ENCODE results near the gene NPR2. TPM values are rescaled to one million over a fixed set of nuclear protein-coding genes. Genes with fewer than 3 reads are reported as not detected.

Gene NPR2
- total and polyA plus RNA-seq, 4 experiments from 2014 or later = 0.97 to 15.9 (median 9.5) TPM

- peak in 1 of 5 donors; percentile 13 for DNase-seq
- H3K4me1 Mint-ChIP-seq = peaks cover 37 to 77% (median 48%) of the 10 kb centered on the region in 4 donors
Observed at GRCh38 chr9:35748242-35748857, 43.0 kb upstream of the NPR2 start.

GRCh38 chr9:35748858-35749514 is 42.4 kb upstream of the NPR2 start, which contains the start of the genes GBA2 and RGP1:
Gene GBA2 (minus strand): TSS chr9:35749228. CDS start chr9:35748704, 524 bp downstream.
Gene RGP1 (plus strand): TSS chr9:35749287. CDS start chr9:35749756, 469 bp downstream.
- ChIA-PET CTCF (ENCODE audit: partially characterized antibody) (interaction anchor here (0.8 to 6.6 kb wide), 16 partner anchors 8 to 145 kb away, joined by 3 to 209 read pairs (median 5); partner anchors contain the start of genes CCDC107, CREB3, RMRP and SPAG8), POLR2A (ENCODE audit: partially characterized antibody) (interaction anchor here (0.8 to 8.1 kb wide), 15 partner anchors 8 to 739 kb away, joined by 3 to 179 read pairs (median 7); partner anchors contain the start of genes ARHGEF39, CCDC107, CREB3 and HINT2)
- H3K9me3 ChIP-seq (ENCODE audit: control insufficient read depth in 1 of 2, low read length in 2 of 2) = no peaks in the 10 kb centered on the region
- no peaks in the 10 kb centered on the region for H3K9me3 Mint-ChIP-seq
- peak within 1 kb of the TSS; percentile 92 to 97 (median 94) for H3K4me3 Mint-ChIP-seq
- H3K4me1 Mint-ChIP-seq = peaks cover 37 to 73% (median 51%) of the 10 kb centered on the region in 4 donors
- H3K4me1 ChIP-seq (ENCODE audit: insufficient read depth, low read length) = peaks cover 45% of the 10 kb centered on the region
- intact Hi-C loops (cut with micrococcal nuclease) = loop anchor here (1.0 to 5.0 kb wide), 6 partner anchors 13 to 637 kb away; partner anchors contain the start of genes CCDC107, CREB3, RMRP and TLN1
- no peaks in the 10 kb centered on the region for H3K27me3 Mint-ChIP-seq
- H3K27ac ChIP-seq (ENCODE audit: low read depth, low read length) = peak within 1 kb of the TSS; percentile 82
- H3K36me3 ChIP-seq (ENCODE audit: insufficient read depth, low read length) = peaks cover 42% of the 10 kb centered on the region
- peak within 1 kb of the TSS; percentile 87 to 97 (median 96) for H3K27ac Mint-ChIP-seq
- peak within 1 kb of the TSS; percentile 89 to 92 for H3K4me3 ChIP-seq (ENCODE audit: low read length in 2 of 2)
- peak; percentile 50 to 71 (median 62) for DNase-seq
- H3K36me3 Mint-ChIP-seq = peaks cover 33 to 59% of the 10 kb centered on the region in 2 donors
- H3K27me3 ChIP-seq (ENCODE audit: insufficient read depth, low read length) = no peaks in the 10 kb centered on the region

More at GRCh38 chr9:35748242-35748857, 43.0 kb upstream of the NPR2 start:
- H3K27ac Mint-ChIP-seq = peak overlapping the region; percentile 62 to 92 (median 87)
- peak overlapping the region; percentile 52 to 89 for H3K4me3 ChIP-seq (ENCODE audit: low read length in 2 of 2)
- H3K9me3 ChIP-seq (ENCODE audit: control insufficient read depth in 1 of 2, low read length in 2 of 2) = no peaks in the 10 kb centered on the region
- peak overlapping the region; percentile 89 to 92 (median 92) for H3K4me3 Mint-ChIP-seq
- H3K9me3 Mint-ChIP-seq = no peaks in the 10 kb centered on the region
- peak overlapping the region; percentile 82 for H3K27ac ChIP-seq (ENCODE audit: low read depth, low read length)
- intact Hi-C loops (cut with micrococcal nuclease) = loop anchor here (5.0 kb wide), 1 partner anchor 636 kb away; no protein-coding TSS in a partner anchor
- peaks cover 42% of the 10 kb centered on the region for H3K36me3 ChIP-seq (ENCODE audit: insufficient read depth, low read length)
- H3K27me3 Mint-ChIP-seq = no peaks in the 10 kb centered on the region
- peaks cover 30 to 57% of the 10 kb centered on the region in 2 donors for H3K36me3 Mint-ChIP-seq
- no peaks in the 10 kb centered on the region for H3K27me3 ChIP-seq (ENCODE audit: insufficient read depth, low read length)
- H3K4me1 ChIP-seq (ENCODE audit: insufficient read depth, low read length) = peaks cover 45% of the 10 kb centered on the region
- ChIA-PET CTCF (ENCODE audit: partially characterized antibody) (interaction anchor here (0.8 to 6.6 kb wide), 14 partner anchors 8 to 145 kb away, joined by 3 to 209 read pairs (median 8); partner anchors contain the start of genes CCDC107, CREB3, RMRP and SPAG8), POLR2A (ENCODE audit: partially characterized antibody) (interaction anchor here (1.1 to 8.1 kb wide), 12 partner anchors 8 to 144 kb away, joined by 3 to 179 read pairs (median 14); partner anchors contain the start of genes ARHGEF39, CCDC107, CREB3 and RMRP)

GRCh38 chr9:35749515-35750255 is 41.7 kb upstream of the NPR2 start:
- Mint-ChIP-seq H3K27ac (peak overlapping the region; percentile 87 to 97 (median 96)), H3K36me3 (peaks cover 29 to 53% of the 10 kb centered on the region in 2 donors), H3K4me1 (peaks cover 34 to 68% (median 53%) of the 10 kb centered on the region in 4 donors), H3K4me3 (peak overlapping the region; percentile 90 to 97 (median 94)), H3K27me3 (no peaks in the 10 kb centered on the region), H3K9me3 (no peaks in the 10 kb centered on the region)
- CTCF ChIA-PET (ENCODE audit: partially characterized antibody) = interaction anchor here (1.0 to 6.6 kb wide), 11 partner anchors 12 to 146 kb away, joined by 3 to 209 read pairs (median 8); partner anchors contain the start of genes CCDC107, CREB3, RMRP and TLN1
- Histone ChIP-seq H3K9me3 (ENCODE audit: control insufficient read depth in 1 of 2, low read length in 2 of 2) (no peaks in the 10 kb centered on the region), H3K27me3 (ENCODE audit: insufficient read depth, low read length) (no peaks in the 10 kb centered on the region), H3K4me3 (ENCODE audit: low read length in 2 of 2) (peak overlapping the region; percentile 89 to 92), H3K36me3 (ENCODE audit: insufficient read depth, low read length) (peaks cover 36% of the 10 kb centered on the region), H3K4me1 (ENCODE audit: insufficient read depth, low read length) (peaks cover 45% of the 10 kb centered on the region), H3K27ac (ENCODE audit: low read depth, low read length) (peak overlapping the region; percentile 82)
- intact Hi-C loops (cut with micrococcal nuclease) = loop anchor here (1.0 to 5.0 kb wide), 6 partner anchors 13 to 637 kb away; partner anchors contain the start of genes CCDC107, CREB3, RMRP and TLN1
- DNase-seq = peak; percentile 43 to 64 (median 48)
- POLR2A ChIA-PET (ENCODE audit: partially characterized antibody) = interaction anchor here (0.7 to 8.1 kb wide), 16 partner anchors 8 to 738 kb away, joined by 3 to 179 read pairs (median 6); partner anchors contain the start of genes ARHGEF39, CCDC107, CREB3 and HINT2

- CTCF ChIA-PET (ENCODE audit: partially characterized antibody) = interaction anchor here (1.0 to 6.6 kb wide), 7 partner anchors 11 to 146 kb away, joined by 3 to 209 read pairs (median 15); partner anchors contain the start of genes CREB3 and TLN1
- Histone ChIP-seq H3K27me3 (ENCODE audit: insufficient read depth, low read length) (no peaks in the 10 kb centered on the region), H3K27ac (ENCODE audit: low read depth, low read length) (peak overlapping the region; percentile 82), H3K36me3 (ENCODE audit: insufficient read depth, low read length) (peaks cover 35% of the 10 kb centered on the region), H3K4me3 (ENCODE audit: low read length in 2 of 2) (peak overlapping the region; percentile 89 to 92), H3K9me3 (ENCODE audit: control insufficient read depth in 1 of 2, low read length in 2 of 2) (no peaks in the 10 kb centered on the region), H3K4me1 (ENCODE audit: insufficient read depth, low read length) (peaks cover 45% of the 10 kb centered on the region)
- peaks cover 28 to 51% of the 10 kb centered on the region in 2 donors for H3K36me3 Mint-ChIP-seq
- no peaks in the 10 kb centered on the region for H3K9me3 Mint-ChIP-seq
- peak overlapping the region; percentile 90 to 97 (median 94) for H3K4me3 Mint-ChIP-seq
- no peak for DNase-seq
- peak overlapping the region; percentile 87 to 97 (median 96) for H3K27ac Mint-ChIP-seq
- no peaks in the 10 kb centered on the region for H3K27me3 Mint-ChIP-seq
- intact Hi-C loops (cut with micrococcal nuclease) = no loop called here
- H3K4me1 Mint-ChIP-seq = peaks cover 34 to 66% (median 53%) of the 10 kb centered on the region in 4 donors
- POLR2A ChIA-PET (ENCODE audit: partially characterized antibody) = interaction anchor here (0.7 to 8.1 kb wide), 11 partner anchors 15 to 738 kb away, joined by 3 to 179 read pairs (median 11); partner anchors contain the start of genes CCDC107, CREB3, HINT2 and RMRP
Observed at GRCh38 chr9:35750256-35750531, 41.2 kb upstream of the NPR2 start.

GRCh38 chr9:35753466-35753865 is 37.9 kb upstream of the NPR2 start:
- Mint-ChIP-seq H3K27me3 (no peaks in the 10 kb centered on the region), H3K9me3 (no peaks in the 10 kb centered on the region), H3K4me1 (peaks cover 20 to 64% (median 44%) of the 10 kb centered on the region in 4 donors), H3K27ac (peak overlapping the region in 4 of 7 donors; percentile 47 to 85 (median 72)), H3K4me3 (no peak overlapping the region), H3K36me3 (peaks cover 25 to 43% of the 10 kb centered on the region in 2 donors)
- no peaks in the 10 kb centered on the region for H3K9me3 ChIP-seq (ENCODE audit: control insufficient read depth in 1 of 2, low read length in 2 of 2)
- intact Hi-C loops (cut with micrococcal nuclease) = no loop called here
- peaks cover 35% of the 10 kb centered on the region for H3K36me3 ChIP-seq (ENCODE audit: insufficient read depth, low read length)
- no peak overlapping the region for H3K4me3 ChIP-seq (ENCODE audit: low read length in 2 of 2)
- DNase-seq = no peak
- H3K27me3 ChIP-seq (ENCODE audit: insufficient read depth, low read length) = no peaks in the 10 kb centered on the region
- POLR2A ChIA-PET (ENCODE audit: partially characterized antibody) = interaction anchor here (0.8 to 3.3 kb wide), 2 partner anchors 21 to 107 kb away, joined by 3 to 15 read pairs; partner anchors contain the start of genes CREB3 and TLN1
- peaks cover 29% of the 10 kb centered on the region for H3K4me1 ChIP-seq (ENCODE audit: insufficient read depth, low read length)
- CTCF ChIA-PET (ENCODE audit: partially characterized antibody) = interaction anchor here (2.4 to 6.0 kb wide), 2 partner anchors 18 to 57 kb away, joined by 13 to 32 read pairs; no protein-coding TSS in a partner anchor
- no peak overlapping the region for H3K27ac ChIP-seq (ENCODE audit: low read depth, low read length)

- DNase-seq = no peak
- intact Hi-C loops (cut with micrococcal nuclease) = no loop called here
- H3K27ac Mint-ChIP-seq = peak within 1 kb of the TSS in 6 of 7 donors; percentile 27 to 99 (median 83)
- Histone ChIP-seq H3K27ac (ENCODE audit: low read depth, low read length) (no peak within 1 kb of the TSS), H3K9me3 (ENCODE audit: control insufficient read depth in 1 of 2, low read length in 2 of 2) (no peaks in the 10 kb centered on the region), H3K4me3 (ENCODE audit: low read length in 2 of 2) (no peak within 1 kb of the TSS), H3K36me3 (ENCODE audit: insufficient read depth, low read length) (peaks cover 35% of the 10 kb centered on the region), H3K27me3 (ENCODE audit: insufficient read depth, low read length) (no peaks in the 10 kb centered on the region), H3K4me1 (ENCODE audit: insufficient read depth, low read length) (peaks cover 36% of the 10 kb centered on the region)
- peaks cover 25 to 40% of the 10 kb centered on the region in 2 donors for H3K36me3 Mint-ChIP-seq
- ChIA-PET CTCF (ENCODE audit: partially characterized antibody) (interaction anchor here (1.2 to 6.0 kb wide), 3 partner anchors 22 to 137 kb away, joined by 3 to 32 read pairs (median 4); partner anchors contain the start of gene CREB3), POLR2A (ENCODE audit: partially characterized antibody) (interaction anchor here (1.0 kb wide), 1 partner anchor 22 kb away, joined by 4 read pairs; the partner anchor contains the start of genes CREB3 and TLN1)
- no peaks in the 10 kb centered on the region for H3K27me3 Mint-ChIP-seq
- peaks cover 0 to 2% (median 0%) of the 10 kb centered on the region in 8 donors for H3K9me3 Mint-ChIP-seq
- H3K4me3 Mint-ChIP-seq = peak within 1 kb of the TSS in 2 of 8 donors; percentile 30 to 74
- H3K4me1 Mint-ChIP-seq = peaks cover 27 to 67% (median 50%) of the 10 kb centered on the region in 4 donors
Observed at GRCh38 chr9:35754264-35754663, 37.1 kb upstream of the NPR2 start, which contains the start of gene MSMP. Gene MSMP (minus strand): TSS chr9:35754276. CDS start chr9:35754129, 147 bp downstream.

Measured in CD4-positive, alpha-beta memory T cell (primary cell).